Activated B cell treated with CpG ODN at 0.5 μM for 24 hours (primary cell): ENCODE data around the gene CDADC1. TPM values are rescaled to one million over a fixed set of nuclear protein-coding genes. Genes with fewer than 3 reads are reported as not detected.

Source experiments
- ATAC-seq: fragments of 200-7000 bp; cut with Tn5 transposase; one replicate; pipeline ENCODE4 v1.10.0; 2021; ENCODE audit warnings: low read depth, mild to moderate bottlenecking, moderate library complexity
- CTCF ChIA-PET: fragments of 350-600 bp; sonication (Branson Sonifier 250); formaldehyde crosslinking; loops from one replicate; lab custom pipeline; 2021; ENCODE audit warnings: antibody characterized with exemption; lab: Charles Lee
- POLR2A ChIA-PET: fragments of 350-600 bp; sonication (Branson Sonifier 250); formaldehyde crosslinking; loops from one replicate; lab custom pipeline; 2021; ENCODE audit warnings: antibody characterized with exemption; lab: Charles Lee
- DNase-seq: peaks from one replicate; pipeline ENCODE4 v3.0.0; 2022
- H3K27ac Mint-ChIP-seq: one replicate; pipeline ENCODE4 v1.8.0; 2020; ENCODE audit warnings: mixed read lengths
- H3K27me3 Mint-ChIP-seq: one replicate; pipeline ENCODE4 v1.8.0; 2021; ENCODE audit warnings: mixed read lengths
- H3K36me3 Mint-ChIP-seq: one replicate; pipeline ENCODE4 v1.8.0; 2021; ENCODE audit warnings: low read depth, mixed read lengths
- H3K4me1 Mint-ChIP-seq: one replicate; pipeline ENCODE4 v1.8.0; 2021; ENCODE audit warnings: mixed read lengths
- H3K4me3 Mint-ChIP-seq: one replicate; pipeline ENCODE4 v1.8.0; 2020; ENCODE audit warnings: mild to moderate bottlenecking, mixed read lengths
- H3K9me3 Mint-ChIP-seq: one replicate; pipeline ENCODE4 v1.8.0; 2020; ENCODE audit warnings: mixed read lengths
- CTCF ChIP-seq: fragments of 200-600 bp; IDR thresholded peaks from one replicate; pipeline ENCODE4 v1.8.0; 2022; ENCODE audit warnings: antibody characterized with exemption, mild to moderate bottlenecking
- intact Hi-C: fragments of 100-400 bp; cut with micrococcal nuclease; formaldehyde crosslinking; loops from one replicate; pipeline ENCODE4 v1.15.1; 2024
- total RNA-seq: library from RNA; stranded (reverse); gene quantifications from 2 replicates; pipeline ENCODE4 v1.2.3, GENCODE V29; 2022

CDADC1 gene
- total RNA-seq, 1 donor from 2014 or later: 10.4 TPM

DNA sequence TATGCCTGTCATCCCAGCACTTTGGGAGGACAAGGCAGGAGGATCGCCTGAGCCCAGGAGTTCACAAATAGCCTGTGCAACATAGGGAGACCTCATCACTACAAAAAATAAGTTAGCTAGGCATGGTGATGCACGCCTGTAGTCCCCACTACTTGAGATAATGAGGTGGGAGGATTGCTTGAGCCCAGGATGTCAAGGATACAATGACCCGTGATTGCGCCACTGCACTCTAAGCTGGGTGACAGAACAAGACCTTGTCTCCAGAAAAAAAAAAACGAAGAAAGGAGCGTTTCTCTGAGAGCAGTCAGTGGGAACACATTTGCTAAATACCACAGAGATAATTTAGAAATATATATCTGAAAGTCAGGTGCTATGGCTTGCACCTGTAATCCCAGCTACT lies 11.9 kb downstream of the CDADC1 start:
- TF ChIP-seq CTCF: no peak
- ATAC-seq (no peak), DNase-seq (no peak)
- peaks cover 45% of the 10 kb centered on the region for H3K36me3 Mint-ChIP-seq
- no peaks in the 10 kb centered on the region for H3K9me3 Mint-ChIP-seq
- POLR2A ChIA-PET: no interaction called here
- intact Hi-C loops: no loop called here
- H3K27ac Mint-ChIP-seq: no peak overlapping the region
- H3K4me1 Mint-ChIP-seq: peaks cover 14% of the 10 kb centered on the region
- CTCF ChIA-PET: no interaction called here
- H3K27me3 Mint-ChIP-seq: no peaks in the 10 kb centered on the region
- no peak overlapping the region for H3K4me3 Mint-ChIP-seq

- peaks cover 10% of the 10 kb centered on the region for H3K4me1 Mint-ChIP-seq
- no peak overlapping the region for H3K4me3 Mint-ChIP-seq
- H3K9me3 Mint-ChIP-seq: no peaks in the 10 kb centered on the region
- ChIA-PET CTCF (no interaction called here), POLR2A (no interaction called here)
- H3K36me3 Mint-ChIP-seq: peaks cover 29% of the 10 kb centered on the region
- TF ChIP-seq CTCF: no peak
- H3K27ac Mint-ChIP-seq: no peak overlapping the region
- ATAC-seq (no peak), DNase-seq (no peak)
- H3K27me3 Mint-ChIP-seq: no peaks in the 10 kb centered on the region
- intact Hi-C loops: no loop called here
Measured at GRCh38 chr13:49262634-49263033, 14.9 kb downstream of the CDADC1 start.

DNA sequence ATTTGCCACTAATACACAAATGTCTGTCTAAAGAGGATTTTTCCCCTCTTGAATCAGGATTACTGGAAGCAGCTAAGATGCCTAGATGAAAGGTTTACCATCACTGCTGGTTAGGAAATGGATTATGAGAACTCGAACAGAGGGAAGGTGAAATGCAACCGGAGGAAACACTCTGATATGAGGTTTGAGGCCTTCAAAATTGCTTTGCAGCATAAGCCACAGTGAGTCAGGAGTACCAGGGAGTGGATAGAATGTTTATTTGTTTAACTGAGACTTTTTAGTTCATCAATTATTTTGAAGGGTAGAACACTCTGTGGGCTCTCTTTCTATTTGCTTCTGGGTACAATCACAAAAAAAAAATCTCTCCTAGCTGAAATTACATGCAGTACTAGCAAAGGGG lies 18.1 kb downstream of the CDADC1 start:
- intact Hi-C loops: no loop called here
- no peak overlapping the region for H3K27ac Mint-ChIP-seq
- ATAC-seq (no peak), DNase-seq (no peak)
- no peak for TF ChIP-seq CTCF
- CTCF ChIA-PET: no interaction called here
- no peaks in the 10 kb centered on the region for H3K9me3 Mint-ChIP-seq
- H3K36me3 Mint-ChIP-seq: peaks cover 22% of the 10 kb centered on the region
- no peaks in the 10 kb centered on the region for H3K4me1 Mint-ChIP-seq
- H3K4me3 Mint-ChIP-seq: no peak overlapping the region
- H3K27me3 Mint-ChIP-seq: no peaks in the 10 kb centered on the region
- POLR2A ChIA-PET: no interaction called here

GRCh38 chr13:49271264-49271663 lies 23.5 kb downstream of the CDADC1 start:
- Mint-ChIP-seq H3K4me3 (no peak overlapping the region), H3K27ac (no peak overlapping the region), H3K4me1 (no peaks in the 10 kb centered on the region), H3K9me3 (no peaks in the 10 kb centered on the region), H3K36me3 (peaks cover 17% of the 10 kb centered on the region), H3K27me3 (no peaks in the 10 kb centered on the region)
- intact Hi-C loops: no loop called here
- no peak for ATAC-seq
- TF ChIP-seq CTCF: no peak
- CTCF ChIA-PET: interaction anchor here (1.1 kb wide), 1 partner anchor 9 kb away, joined by 6 read pairs; no protein-coding TSS in a partner anchor
- POLR2A ChIA-PET: no interaction called here
- no peak for DNase-seq

GRCh38 chr13:49272296-49272695 lies 24.6 kb downstream of the CDADC1 start:
- H3K27ac Mint-ChIP-seq: no peak overlapping the region
- no peak for TF ChIP-seq CTCF
- no peaks in the 10 kb centered on the region for H3K9me3 Mint-ChIP-seq
- POLR2A ChIA-PET: no interaction called here
- DNase-seq (no peak), ATAC-seq (no peak)
- H3K27me3 Mint-ChIP-seq: no peaks in the 10 kb centered on the region
- H3K4me1 Mint-ChIP-seq: no peaks in the 10 kb centered on the region
- CTCF ChIA-PET: no interaction called here
- H3K4me3 Mint-ChIP-seq: no peak overlapping the region
- intact Hi-C loops: no loop called here
- peaks cover 18% of the 10 kb centered on the region for H3K36me3 Mint-ChIP-seq
